SU-DHL-6 (cell line): ENCODE data around the gene CXCR1.

Experiments used
- H2AFZ ChIP-seq: fragments of 200-600 bp; sonication (generic); 2 replicates; pipeline ENCODE4 v1.6.1; 2014; ENCODE audit warnings: low read depth, mild to moderate bottlenecking, moderate library complexity, mixed read lengths, antibody characterized with exemption, low read length; ENCODE audit not compliant: severe bottlenecking
- H3F3A ChIP-seq: fragments of 200-600 bp; shearing (Covaris generic); 2 replicates; pipeline ENCODE4 v1.6.0; 2016; ENCODE audit warnings: antibody characterized with exemption, mild to moderate bottlenecking; ENCODE audit not compliant: insufficient read depth
- H3K27ac ChIP-seq: fragments of 200-600 bp; sonication (generic); 2 replicates; pipeline ENCODE4 v1.5.1; 2016; ENCODE audit warnings: low read depth, mild to moderate bottlenecking, low read length, moderate library complexity, mixed read lengths
- H3K27me3 ChIP-seq: fragments of 200-600 bp; sonication (generic), shearing (Covaris generic); 2 replicates; pipeline ENCODE4 v1.6.0; 2014; ENCODE audit warnings: mild to moderate bottlenecking, low read length
- H3K36me3 ChIP-seq: fragments of 200-600 bp; sonication (generic); 2 replicates; pipeline ENCODE4 v1.6.1; 2014; ENCODE audit warnings: mild to moderate bottlenecking, low read length, mixed read lengths
- H3K4me2 ChIP-seq: fragments of 300-600, 200-600 bp; shearing (Covaris generic), sonication (generic); 2 replicates; pipeline ENCODE4 v1.6.0; 2014; ENCODE audit warnings: low read length, low read depth, mild to moderate bottlenecking; ENCODE audit not compliant: poor library complexity, severe bottlenecking
- H3K4me3 ChIP-seq: fragments of 200-600 bp; sonication (generic); 2 replicates; pipeline ENCODE4 v1.5.1; 2014; ENCODE audit warnings: antibody characterized with exemption, low read length, mild to moderate bottlenecking, mixed read lengths; ENCODE audit not compliant: insufficient read depth, poor library complexity, severe bottlenecking
- H3K79me2 ChIP-seq: fragments of 200-600 bp; sonication (generic); 2 replicates; pipeline ENCODE4 v1.6.1; 2014; ENCODE audit warnings: mild to moderate bottlenecking, low read length, moderate library complexity; ENCODE audit not compliant: insufficient read depth
- H3K9ac ChIP-seq: fragments of 200-600 bp; sonication (generic); 2 replicates; pipeline ENCODE4 v1.7.0; 2014; ENCODE audit warnings: mild to moderate bottlenecking, low read length
- H3K9me2 ChIP-seq: fragments of 200-600 bp; sonication (generic); replicated peaks from 2 replicates; pipeline ENCODE4 v1.6.1; 2014; ENCODE audit warnings: low read length; ENCODE audit not compliant: insufficient read depth
- H3K9me3 ChIP-seq: fragments of 200-600 bp; sonication (generic); 2 replicates; pipeline ENCODE4 v1.6.1; 2014; ENCODE audit warnings: low read length, mixed read lengths; ENCODE audit not compliant: insufficient read depth
- H4K20me1 ChIP-seq: fragments of 200-600 bp; sonication (generic); 2 replicates; pipeline ENCODE4 v1.6.1; 2014; ENCODE audit warnings: low read depth, mild to moderate bottlenecking, antibody characterized with exemption, low read length, moderate library complexity, mixed read lengths
- EZH2phosphoT487 ChIP-seq: fragments of 200-600 bp; sonication (generic), shearing (Covaris generic); conservative IDR thresholded peaks from 2 replicates; pipeline ENCODE4 v1.6.1; 2018; ENCODE audit warnings: mild to moderate bottlenecking, antibody characterized with exemption, low read length, moderate library complexity, mixed read lengths
- TF ChIP-seq, protein P1 (sequence below): fragments of 200-600 bp; sonication (generic); IDR thresholded peaks from one replicate; pipeline ENCODE4 v1.5.1; 2017; ENCODE audit warnings: antibody characterized with exemption, mild to moderate bottlenecking, low read length, moderate library complexity; ENCODE audit not compliant: insufficient read depth, poor library complexity, severe bottlenecking

The CXCR1 gene

DNA sequence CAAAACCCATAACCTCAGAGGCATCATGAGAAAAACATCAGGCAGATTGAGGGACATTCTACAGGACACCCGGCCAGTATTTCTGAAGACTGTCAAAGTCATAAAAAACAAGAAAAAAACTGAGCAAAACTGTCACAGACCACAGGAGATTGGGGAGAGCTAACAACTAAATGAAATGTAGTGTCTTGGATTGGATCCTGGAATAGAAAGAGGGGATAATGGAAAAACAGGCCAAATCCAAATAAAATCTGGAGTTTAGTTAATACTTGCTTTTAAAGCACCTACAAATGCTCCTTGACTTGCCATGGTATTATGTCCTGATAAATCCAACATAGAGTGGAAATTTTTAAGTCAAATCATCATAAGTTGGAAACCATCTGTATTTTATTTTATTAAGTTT lies 17.6 kb upstream of the CXCR1 start:
- no peaks in the 10 kb centered on the region for H3K9me3 ChIP-seq
- no peaks in the 10 kb centered on the region for H3K36me3 ChIP-seq
- no peak overlapping the region for H3K9ac ChIP-seq
- H3K4me2 ChIP-seq = no peak overlapping the region
- TF ChIP-seq EZH2phosphoT487 = no peak
- TF ChIP-seq, protein P1, sequence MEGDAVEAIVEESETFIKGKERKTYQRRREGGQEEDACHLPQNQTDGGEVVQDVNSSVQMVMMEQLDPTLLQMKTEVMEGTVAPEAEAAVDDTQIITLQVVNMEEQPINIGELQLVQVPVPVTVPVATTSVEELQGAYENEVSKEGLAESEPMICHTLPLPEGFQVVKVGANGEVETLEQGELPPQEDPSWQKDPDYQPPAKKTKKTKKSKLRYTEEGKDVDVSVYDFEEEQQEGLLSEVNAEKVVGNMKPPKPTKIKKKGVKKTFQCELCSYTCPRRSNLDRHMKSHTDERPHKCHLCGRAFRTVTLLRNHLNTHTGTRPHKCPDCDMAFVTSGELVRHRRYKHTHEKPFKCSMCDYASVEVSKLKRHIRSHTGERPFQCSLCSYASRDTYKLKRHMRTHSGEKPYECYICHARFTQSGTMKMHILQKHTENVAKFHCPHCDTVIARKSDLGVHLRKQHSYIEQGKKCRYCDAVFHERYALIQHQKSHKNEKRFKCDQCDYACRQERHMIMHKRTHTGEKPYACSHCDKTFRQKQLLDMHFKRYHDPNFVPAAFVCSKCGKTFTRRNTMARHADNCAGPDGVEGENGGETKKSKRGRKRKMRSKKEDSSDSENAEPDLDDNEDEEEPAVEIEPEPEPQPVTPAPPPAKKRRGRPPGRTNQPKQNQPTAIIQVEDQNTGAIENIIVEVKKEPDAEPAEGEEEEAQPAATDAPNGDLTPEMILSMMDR = no peak
- no peak overlapping the region for H3K27ac ChIP-seq
- H3K79me2 ChIP-seq = no peaks in the 10 kb centered on the region
- no peaks in the 10 kb centered on the region for H4K20me1 ChIP-seq
- H3K27me3 ChIP-seq = no peaks in the 10 kb centered on the region
- H3K9me2 ChIP-seq = no peaks in the 10 kb centered on the region
- no peak overlapping the region for H2AFZ ChIP-seq
- no peaks in the 10 kb centered on the region for H3F3A ChIP-seq
- no peak overlapping the region for H3K4me3 ChIP-seq

DNA sequence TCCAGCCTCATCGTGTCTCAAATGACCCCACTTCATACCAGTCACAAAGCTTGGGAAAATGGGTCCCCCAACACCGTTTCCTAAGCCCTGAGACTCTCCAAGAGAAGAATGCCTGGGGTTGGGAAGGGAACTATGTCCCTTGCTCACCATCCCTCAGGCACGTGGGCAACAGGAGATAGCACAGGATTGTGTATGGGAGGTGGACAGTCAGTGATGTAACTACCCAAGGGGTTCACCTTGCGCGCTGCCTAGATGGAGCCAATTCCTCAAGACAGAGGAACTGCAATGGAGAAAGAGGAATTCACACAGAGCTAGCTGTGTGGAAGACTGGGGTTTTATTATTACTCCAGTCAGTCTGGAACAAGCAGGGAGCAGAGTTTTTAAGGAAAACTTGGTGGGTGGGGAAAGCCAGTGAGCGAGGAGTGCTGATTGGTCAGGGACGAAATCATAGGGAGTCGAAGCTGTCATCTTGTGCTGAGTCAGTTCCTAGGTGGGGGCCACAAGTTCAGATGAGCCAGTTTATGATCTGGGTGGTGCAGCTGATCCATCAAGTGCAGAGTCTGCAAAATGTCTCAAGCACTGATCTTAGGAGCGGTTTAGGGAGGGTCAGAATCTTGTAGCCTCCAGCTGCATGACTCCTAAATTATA lies 13.8 kb upstream of the CXCR1 start:
- Histone ChIP-seq H3F3A (no peaks in the 10 kb centered on the region), H3K27ac (no peak overlapping the region), H4K20me1 (no peaks in the 10 kb centered on the region), H3K4me3 (no peak overlapping the region), H2AFZ (no peak overlapping the region), H3K36me3 (no peaks in the 10 kb centered on the region), H3K9me2 (no peaks in the 10 kb centered on the region), H3K4me2 (no peak overlapping the region), H3K9ac (no peak overlapping the region), H3K27me3 (no peaks in the 10 kb centered on the region), H3K9me3 (no peaks in the 10 kb centered on the region), H3K79me2 (no peaks in the 10 kb centered on the region)
- TF ChIP-seq EZH2phosphoT487 = no peak
- TF ChIP-seq, protein P1 = no peak

DNA sequence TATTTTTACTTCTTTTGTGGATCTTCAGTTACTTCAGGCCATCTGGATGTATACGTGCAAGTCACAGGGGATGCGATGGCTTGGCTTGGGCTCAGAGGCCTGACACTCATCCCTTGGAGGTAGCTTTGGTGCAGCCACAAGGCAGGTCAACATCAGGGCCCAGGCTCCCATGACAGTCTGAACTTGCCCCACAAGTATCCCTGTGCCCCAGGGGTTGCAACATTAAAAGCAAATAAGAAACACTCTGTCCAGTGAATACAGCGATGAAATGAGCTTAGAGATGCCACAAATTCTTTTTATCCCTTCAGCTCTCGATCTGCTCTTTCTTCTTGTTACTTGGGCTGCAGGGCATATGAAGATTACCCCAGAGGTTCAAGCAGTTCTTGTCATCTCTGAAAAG lies 13.0 kb upstream of the CXCR1 start:
- H3K27ac ChIP-seq = no peak overlapping the region
- no peaks in the 10 kb centered on the region for H3K27me3 ChIP-seq
- H4K20me1 ChIP-seq = no peaks in the 10 kb centered on the region
- H3K36me3 ChIP-seq = no peaks in the 10 kb centered on the region
- H2AFZ ChIP-seq = no peak overlapping the region
- no peaks in the 10 kb centered on the region for H3K79me2 ChIP-seq
- no peaks in the 10 kb centered on the region for H3K9me3 ChIP-seq
- H3K9me2 ChIP-seq = no peaks in the 10 kb centered on the region
- H3K4me3 ChIP-seq = no peak overlapping the region
- H3F3A ChIP-seq = no peaks in the 10 kb centered on the region
- no peak overlapping the region for H3K4me2 ChIP-seq
- no peak for TF ChIP-seq EZH2phosphoT487
- TF ChIP-seq, protein P1 = no peak
- H3K9ac ChIP-seq = no peak overlapping the region
